Kidney (tissue), 14 donors: ENCODE results near the gene KREMEN1. TPM values are rescaled to one million over a fixed set of nuclear protein-coding genes. Genes with fewer than 3 reads are reported as not detected.

Source experiments
- DNase-seq, 5 donors: peaks; one replicate each; pipeline ENCODE4 v3.0.0-alpha.2; 2013 to 2020
- FAIRE-seq: peaks from 2 replicates; lab custom pipeline; 2012; peaks lifted over from hg19 to GRCh38; lab: Jason Lieb, UNC
- H3K27ac ChIP-seq, 2 donors: one replicate each; pipeline ENCODE4 v1.7.0; 2013; ENCODE audit warnings: low read depth in 2 of 2, low read length in 2 of 2, inconsistent platforms in 1 of 2
- H3K27me3 ChIP-seq: one replicate; pipeline ENCODE4 v1.7.1; 2013; ENCODE audit warnings: low read length, inconsistent platforms; ENCODE audit not compliant: control insufficient read depth, insufficient read depth
- H3K36me3 ChIP-seq, 3 donors: one replicate each; pipeline versions ENCODE4 v1.7.0 to v1.7.1; 2013; ENCODE audit warnings: low read length in 3 of 3, control low read depth in 1 of 3, inconsistent platforms in 1 of 3; ENCODE audit not compliant: insufficient read depth in 3 of 3, control insufficient read depth in 2 of 3
- H3K4me1 ChIP-seq, 3 donors: one replicate each; pipeline versions ENCODE4 v1.7.0 to v1.7.1; 2013; ENCODE audit warnings: low read length in 3 of 3, inconsistent platforms in 1 of 3, low read depth in 1 of 3; ENCODE audit not compliant: control insufficient read depth in 2 of 3, insufficient read depth in 2 of 3
- H3K4me3 ChIP-seq, 3 donors: one replicate each; pipeline versions ENCODE4 v1.7.0 to v1.8.1; 2013; ENCODE audit warnings: low read length in 3 of 3, control low read depth in 1 of 3, inconsistent platforms in 1 of 3
- H3K9ac ChIP-seq, 3 donors: one replicate each; pipeline versions ENCODE4 v1.7.0 to v1.7.1; 2013; ENCODE audit warnings: low read length in 3 of 3, control low read depth in 1 of 3, inconsistent platforms in 1 of 3
- H3K9me3 ChIP-seq, 3 donors: one replicate each; pipeline versions ENCODE4 v1.7.0 to v1.7.1; 2013; ENCODE audit warnings: low read length in 3 of 3, control low read depth in 1 of 3, inconsistent platforms in 1 of 3; ENCODE audit not compliant: control insufficient read depth in 2 of 3, insufficient read depth in 1 of 3
- CTCF ChIP-seq: IDR thresholded peaks from 3 replicates; pipeline ENCODE4 v1.5.1; 2012; ENCODE audit warnings: mild to moderate bottlenecking, moderate library complexity, borderline replicate concordance; ENCODE audit not compliant: insufficient read depth; ENCODE audit errors: extremely low read depth
- intact Hi-C: fragments of 100-400 bp; cut with DNase I; formaldehyde crosslinking; loops from one replicate; pipeline ENCODE4 v1.11.1; 2022
- polyA plus RNA-seq: library from polyadenylated mRNA; stranded (reverse); fragments of 350-450 nt; fragmentation: Illumina TruSeq; extraction: RNeasy Lipid Tissue Mini Kit (QIAGEN cat#74804); gene quantifications from one replicate; pipeline ENCODE4 v1.2.3, GENCODE V29; 2014; ENCODE audit warnings: low read depth, low replicate concordance; ENCODE audit not compliant: insufficient read depth
- total RNA-seq: library from RNA; stranded (reverse); fragmentation: NEBNext Ultra II Directional; extraction: Animal tissue kit (Norgen Biotek cat#: 25700); gene quantifications from one replicate; pipeline ENCODE4 v1.2.1, GENCODE V29; 2021
- donor health status: control.
- donor health status: control.
- donor health status: control.
- donor health status: control.
- donor health status: control.
- donor health status: DM: yes; HTN: yes; CAD: no.
- donor health status: Normal renal cell carcinoma (clear cell type).

Gene KREMEN1
- total and polyA plus RNA-seq, 2 donors from 2014 or later = 9.3 to 16.2 TPM

GRCh38 chr22:29184849-29185490 is 112.1 kb downstream of the KREMEN1 start:
- Histone ChIP-seq H3K4me3 (no peak overlapping the region), H3K36me3 (no peaks in the 10 kb centered on the region), H3K27ac (no peak overlapping the region), H3K27me3 (no peaks in the 10 kb centered on the region), H3K4me1 (no peaks in the 10 kb centered on the region), H3K9me3 (peaks cover 0 to 3% (median 0%) of the 10 kb centered on the region in 3 donors), H3K9ac (no peak overlapping the region)
- no peak for TF ChIP-seq CTCF
- DNase-seq (peak in 1 of 5 donors; percentile 28), FAIRE-seq (no peak)
- intact Hi-C loops = no loop called here

GRCh38 chr22:29186302-29186701 is 113.5 kb downstream of the KREMEN1 start:
- TF ChIP-seq CTCF = no peak
- Histone ChIP-seq H3K4me1 (no peaks in the 10 kb centered on the region), H3K9me3 (no peaks in the 10 kb centered on the region), H3K36me3 (no peaks in the 10 kb centered on the region), H3K27me3 (no peaks in the 10 kb centered on the region), H3K27ac (no peak overlapping the region), H3K4me3 (no peak overlapping the region), H3K9ac (no peak overlapping the region)
- intact Hi-C loops = no loop called here
- DNase-seq (no peak), FAIRE-seq (no peak)

GRCh38 chr22:29187831-29188230 is 115.0 kb downstream of the KREMEN1 start:
- H3K9me3 ChIP-seq = no peaks in the 10 kb centered on the region
- no peak overlapping the region for H3K27ac ChIP-seq
- no peak overlapping the region for H3K4me3 ChIP-seq
- no peak for TF ChIP-seq CTCF
- no peaks in the 10 kb centered on the region for H3K4me1 ChIP-seq
- H3K9ac ChIP-seq = no peak overlapping the region
- DNase-seq (peak in 2 of 5 donors; percentile 30 to 40), FAIRE-seq (no peak)
- H3K36me3 ChIP-seq = no peaks in the 10 kb centered on the region
- intact Hi-C loops = no loop called here
- no peaks in the 10 kb centered on the region for H3K27me3 ChIP-seq
